ENCODE results near the gene CCDC142. TPM values are rescaled to one million over a fixed set of nuclear protein-coding genes. Genes with fewer than 3 reads are reported as not detected.
A peak's percentile ranks its signal among the peaks of the same experiment; 100 is the strongest.

Gene CCDC142
- total RNA-seq, 1 donor from 2014 or later, result 3.9 TPM

GRCh38 chr2:74441690-74442482, 40.9 kb downstream of the CCDC142 start, which contains the start of gene RTKN:
TSS of gene RTKN (minus strand) at chr2:74441937. CDS start at chr2:74441816, 121 bp downstream.
- H3K4me3 ChIP-seq (ENCODE audit: low read depth, low read length), result peak within 1 kb of the TSS; percentile 72
- peak; percentile 68 for DNase-seq (ENCODE audit: low read depth)

GRCh38 chr2:74441170-74441689, 41.6 kb downstream of the CCDC142 start:
- DNase-seq (ENCODE audit: low read depth), result no peak
- H3K4me3 ChIP-seq (ENCODE audit: low read depth, low read length), result peak overlapping the region; percentile 72
- TF ChIP-seq CTCF (conservative IDR thresholded peaks at IDR 0.05; ENCODE audit: low read depth, low read length), result no peak

More at GRCh38 chr2:74441690-74442482, 40.9 kb downstream of the CCDC142 start, which contains the start of gene RTKN:
- TF ChIP-seq CTCF (conservative IDR thresholded peaks at IDR 0.05; ENCODE audit: low read depth, low read length), result peak; percentile 5

DNA sequence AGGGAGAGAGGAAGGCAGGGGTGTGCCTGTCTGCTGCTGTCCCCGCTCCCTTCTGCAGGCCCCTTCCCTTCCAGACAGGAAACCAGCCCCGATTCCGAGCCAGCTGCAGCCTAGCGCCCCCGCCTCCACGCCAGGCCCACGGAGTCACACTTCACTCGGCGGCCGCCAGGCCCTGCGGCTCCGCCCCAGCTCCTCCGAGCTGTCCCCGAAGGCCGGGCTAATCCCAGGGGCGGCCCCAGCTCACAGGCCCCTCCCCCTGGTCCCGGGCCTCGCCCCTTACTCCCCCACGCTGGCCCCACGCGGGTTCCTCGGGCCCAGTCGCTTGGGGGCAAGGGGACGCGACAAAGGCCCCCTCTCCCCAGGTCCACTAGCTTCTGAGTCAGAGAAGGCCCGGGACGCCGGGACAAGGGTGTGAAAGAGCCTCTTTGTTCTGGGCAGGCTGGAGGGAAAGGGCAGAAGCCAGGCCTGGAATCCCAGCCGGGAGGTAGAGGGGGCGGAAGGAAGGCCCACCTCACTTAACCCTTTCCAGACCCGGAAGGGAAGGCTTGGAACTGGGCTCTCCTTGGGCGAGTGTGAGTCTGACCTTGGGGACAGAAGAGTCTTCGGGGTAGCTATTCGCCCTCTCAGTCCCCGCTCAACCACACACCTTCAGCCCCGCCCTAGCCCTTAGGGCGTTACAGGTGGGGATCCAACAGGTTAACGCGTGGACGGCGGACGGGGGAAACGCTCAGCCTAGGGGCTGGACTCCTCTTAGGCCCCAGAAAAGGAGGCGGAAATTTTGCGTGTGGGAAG, 42.2 kb downstream of the CCDC142 start:
- H3K4me3 ChIP-seq (ENCODE audit: low read depth, low read length), result peak overlapping the region; percentile 72
- no peak for TF ChIP-seq CTCF (conservative IDR thresholded peaks at IDR 0.05; ENCODE audit: low read depth, low read length)

DNA sequence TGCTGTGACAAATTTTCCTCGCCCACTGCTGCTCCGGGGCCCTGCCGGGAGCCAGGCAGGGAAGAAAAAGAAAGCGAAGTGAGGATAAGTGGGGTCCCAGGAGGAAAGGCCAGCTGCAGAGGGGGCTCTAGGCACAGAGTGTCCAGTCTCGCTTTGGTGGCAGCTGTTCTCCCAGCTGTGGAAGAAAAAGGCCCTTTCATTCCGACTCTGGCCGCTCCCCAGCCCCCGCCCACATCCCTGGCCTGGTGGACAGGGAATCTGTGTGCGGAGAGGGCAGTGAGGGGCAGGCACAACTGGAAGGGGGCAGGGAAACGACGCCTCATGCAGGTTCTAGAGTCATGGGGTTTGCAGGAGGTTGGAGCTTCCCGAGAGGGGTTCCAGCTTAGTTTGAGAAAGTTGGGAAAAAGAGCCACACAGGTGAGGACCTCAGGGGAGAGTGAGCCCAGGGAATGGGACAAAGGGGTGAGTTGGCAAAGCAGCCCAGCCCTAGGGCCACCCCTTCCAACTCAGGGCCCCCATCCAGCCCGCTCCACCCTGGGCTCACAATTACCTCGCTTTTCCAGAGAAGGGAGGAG, 42.9 kb downstream of the CCDC142 start:
- H3K4me3 ChIP-seq (ENCODE audit: low read depth, low read length), result peak overlapping the region; percentile 72
- no peak for DNase-seq (ENCODE audit: low read depth)
- no peak for TF ChIP-seq CTCF (conservative IDR thresholded peaks at IDR 0.05; ENCODE audit: low read depth, low read length)

More for the DNA sequence above, 42.2 kb downstream of the CCDC142 start:
- DNase-seq (ENCODE audit: low read depth), result no peak

GRCh38 chr2:74439373-74439772, 43.4 kb downstream of the CCDC142 start:
- TF ChIP-seq CTCF (conservative IDR thresholded peaks at IDR 0.05; ENCODE audit: low read depth, low read length), result no peak
- H3K4me3 ChIP-seq (ENCODE audit: low read depth, low read length), result peak overlapping the region; percentile 72
- DNase-seq (ENCODE audit: low read depth), result no peak

DNA sequence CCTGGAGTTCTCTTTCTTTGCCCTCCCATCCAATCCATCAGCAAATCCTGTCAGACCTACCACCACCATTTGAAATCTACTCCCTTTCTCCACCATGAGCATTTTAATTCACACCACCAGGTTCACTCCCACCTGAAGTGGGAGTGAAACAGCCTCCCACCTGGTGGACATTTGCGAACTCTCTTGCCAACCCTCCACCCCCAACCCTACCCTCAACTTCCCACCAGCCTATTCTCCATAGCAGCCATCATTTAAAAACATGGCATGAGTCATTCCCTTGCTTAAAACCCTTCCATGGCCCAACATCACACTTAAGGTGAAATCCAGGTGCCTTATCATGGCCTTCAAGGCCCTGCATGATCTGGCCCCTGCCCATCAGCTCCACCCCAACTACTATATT, 44.5 kb downstream of the CCDC142 start:
- TF ChIP-seq CTCF (conservative IDR thresholded peaks at IDR 0.05; ENCODE audit: low read depth, low read length), result no peak
- no peak for DNase-seq (ENCODE audit: low read depth)
- no peak overlapping the region for H3K4me3 ChIP-seq (ENCODE audit: low read depth, low read length)

Data from epithelial cell of proximal tubule (primary cell).